HG02852 (cell line): ENCODE data around the gene SPAST.
A peak's percentile ranks its signal among the peaks of the same experiment; 100 is the strongest.
"Not testable (repeated sequence)": the region's sequence is repeated elsewhere in the genome, so short reads cannot be mapped to it uniquely, and the experiment has no call there.

Experiments used
- ATAC-seq: cut with Tn5 transposase; IDR thresholded peaks from one replicate; pipeline ENCODE4 v1.9.1; 2021; ENCODE audit warnings: mild to moderate bottlenecking, moderate library complexity; ENCODE audit not compliant: unreplicated experiment

Gene SPAST

GRCh38 chr2:32063310-32064020, at the start of gene SPAST:
SPAST (plus strand) TSS chr2:32063556; CDS start chr2:32063832, 276 bp downstream.
- peak; percentile 94 for ATAC-seq

- ATAC-seq: not testable (repeated sequence)
Measured at GRCh38 chr2:32018789-32019482, 44.4 kb upstream of the SPAST start.

DNA sequence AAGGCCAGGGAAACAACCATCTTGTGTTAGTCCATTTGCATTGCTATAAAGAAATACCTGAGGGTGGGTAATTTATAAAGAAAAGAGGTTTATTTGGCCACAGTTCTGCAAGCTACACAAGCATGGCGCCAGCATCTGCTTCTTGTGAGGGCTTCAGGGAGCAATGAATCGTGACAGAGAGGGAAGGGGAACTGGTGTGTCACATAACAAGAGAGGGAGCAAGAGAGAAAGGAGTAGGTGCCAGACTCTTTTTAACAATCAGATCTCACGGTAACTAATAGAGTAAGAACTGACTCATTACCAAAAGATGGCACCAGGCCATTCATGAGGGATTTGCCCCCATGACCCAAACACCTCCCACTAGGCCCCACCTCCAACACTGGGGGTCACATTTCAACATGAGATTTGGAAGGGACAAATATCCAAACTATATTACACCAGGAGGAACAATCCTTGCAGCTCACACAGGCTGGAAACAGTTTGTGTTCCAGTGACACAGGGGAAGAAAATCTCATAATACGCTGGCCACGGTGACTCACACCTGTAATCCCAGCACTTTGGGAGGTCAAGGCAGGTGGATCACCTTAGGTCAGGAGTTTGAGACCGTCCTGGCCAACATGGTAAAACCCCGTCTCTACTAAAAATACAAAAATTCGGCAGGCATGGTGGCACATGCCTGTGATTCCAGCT, 29.0 kb upstream of the SPAST start:
- ATAC-seq: not testable (repeated sequence)

- ATAC-seq: peak; percentile 81
Measured at GRCh38 chr2:32039447-32040219, 23.7 kb upstream of the SPAST start, which contains the start of gene DPY30. DPY30 (minus strand) TSS chr2:32039805; CDS start chr2:32039456, 349 bp downstream.

DNA sequence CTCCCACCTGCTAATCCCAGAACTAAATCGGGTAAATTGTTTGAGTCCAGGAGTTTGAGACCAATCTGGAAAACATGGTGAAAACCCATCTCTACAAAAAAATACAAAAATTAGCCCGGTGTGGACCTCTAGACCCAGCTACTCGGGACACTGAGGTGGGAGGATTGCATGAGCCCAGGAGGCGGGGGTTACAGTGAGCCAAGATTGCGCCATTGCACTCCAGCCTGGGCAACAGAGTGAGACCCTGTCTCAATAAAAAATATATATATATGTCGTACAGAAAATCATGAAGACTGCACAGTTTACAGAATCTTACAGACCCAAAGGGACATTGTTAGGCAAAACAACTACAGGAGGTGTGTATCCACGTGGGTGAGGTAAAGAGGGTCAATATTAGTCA, 19.8 kb upstream of the SPAST start:
- ATAC-seq: no peak

DNA sequence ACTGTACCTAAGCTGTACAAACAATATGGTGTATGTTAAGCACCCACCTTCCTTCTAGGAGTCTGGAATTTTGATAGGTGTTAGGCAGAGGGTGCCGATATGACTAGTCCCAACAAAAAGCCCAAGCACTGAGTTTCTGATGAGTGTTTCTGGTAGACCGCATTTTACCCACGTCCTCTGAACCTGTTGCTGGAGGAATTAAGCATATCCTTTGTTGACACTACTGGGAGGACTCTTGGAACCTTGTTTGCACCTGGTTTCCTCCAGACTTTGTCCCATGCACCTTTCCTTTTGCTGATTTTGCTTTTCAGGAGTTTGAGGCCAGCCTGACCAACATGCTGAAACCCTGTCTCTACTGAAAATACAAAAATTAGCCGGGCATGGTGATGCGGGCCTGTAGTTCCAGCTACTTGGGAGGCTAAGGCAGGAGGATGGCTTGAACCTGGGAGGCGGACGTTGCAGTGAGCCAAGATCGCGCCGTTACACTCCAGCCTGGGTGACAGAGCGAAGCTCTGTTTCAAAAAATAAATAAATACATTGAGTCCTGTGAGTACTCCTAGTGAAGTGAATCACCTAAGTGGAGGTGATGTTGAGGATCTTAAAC, 11.4 kb upstream of the SPAST start:
- no peak for ATAC-seq

DNA sequence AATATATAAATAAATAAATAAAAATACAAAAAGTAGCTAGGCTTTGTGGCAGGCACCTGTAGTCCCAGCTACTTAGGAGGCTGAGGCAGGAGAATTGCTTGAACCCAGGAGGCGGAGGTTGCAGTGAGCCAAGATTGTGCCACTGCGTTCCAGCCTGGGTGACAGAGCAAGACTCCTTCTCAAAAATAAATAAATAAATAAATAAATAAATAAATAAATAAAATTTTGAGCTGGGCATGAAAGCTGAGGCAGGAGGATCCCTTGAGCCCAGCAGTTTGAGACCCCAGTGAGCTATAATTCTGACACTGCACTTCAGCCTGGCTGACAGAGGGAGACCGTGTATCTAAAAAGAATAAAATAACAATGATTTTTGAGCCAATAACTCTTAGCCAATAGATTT, 8.8 kb upstream of the SPAST start:
- ATAC-seq: not testable (repeated sequence)

- no peak for ATAC-seq
Measured at GRCh38 chr2:32058130-32058529, 5.2 kb upstream of the SPAST start.

DNA sequence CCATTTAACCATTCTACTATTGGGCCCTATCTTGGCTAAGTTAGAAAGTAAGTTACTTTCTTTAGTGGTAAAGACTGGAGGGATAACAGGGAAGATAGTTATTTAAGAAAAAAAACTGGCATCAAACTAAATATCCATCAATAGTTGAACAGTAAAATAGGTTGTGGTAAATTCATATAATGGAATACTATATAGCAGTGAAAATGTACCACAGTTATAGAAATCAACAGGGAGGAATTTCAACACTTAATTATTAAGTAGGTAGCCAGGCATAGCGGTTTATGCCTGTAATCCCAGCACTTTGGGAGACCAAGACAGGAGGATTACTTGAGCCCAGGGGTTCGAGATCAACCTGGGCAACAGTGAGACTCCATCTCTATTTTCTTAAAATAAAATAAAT, 3.1 kb upstream of the SPAST start:
- no peak for ATAC-seq

GRCh38 chr2:32061430-32061829, 1.9 kb upstream of the SPAST start:
- ATAC-seq: no peak

- ATAC-seq: no peak
Measured at GRCh38 chr2:32061973-32062861, 1.1 kb upstream of the SPAST start.

- ATAC-seq: no peak
Measured at GRCh38 chr2:32064021-32064601, 755 bp downstream of the SPAST start.

GRCh38 chr2:32064713-32065112, 1.4 kb downstream of the SPAST start:
- no peak for ATAC-seq

GRCh38 chr2:32067549-32067948, 4.2 kb downstream of the SPAST start:
- ATAC-seq: no peak

DNA sequence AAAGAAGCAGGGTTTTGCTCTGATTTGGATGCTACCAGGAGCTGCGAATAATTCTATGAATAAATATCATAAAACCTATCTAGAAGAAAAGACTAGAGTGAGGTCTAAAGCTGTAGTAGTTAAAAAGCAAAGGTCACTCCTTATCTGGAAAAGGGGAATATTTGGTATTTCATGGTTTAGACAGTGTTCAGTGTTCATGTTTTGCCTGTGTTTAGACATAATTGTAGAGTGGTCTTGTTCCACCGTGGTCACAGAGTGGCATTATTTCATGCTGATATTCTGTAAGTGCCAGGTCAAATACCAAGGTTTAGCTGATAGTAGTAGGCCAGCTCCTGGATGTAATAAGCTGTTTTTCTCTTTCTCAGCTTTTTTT, 10.8 kb downstream of the SPAST start:
- ATAC-seq: no peak

DNA sequence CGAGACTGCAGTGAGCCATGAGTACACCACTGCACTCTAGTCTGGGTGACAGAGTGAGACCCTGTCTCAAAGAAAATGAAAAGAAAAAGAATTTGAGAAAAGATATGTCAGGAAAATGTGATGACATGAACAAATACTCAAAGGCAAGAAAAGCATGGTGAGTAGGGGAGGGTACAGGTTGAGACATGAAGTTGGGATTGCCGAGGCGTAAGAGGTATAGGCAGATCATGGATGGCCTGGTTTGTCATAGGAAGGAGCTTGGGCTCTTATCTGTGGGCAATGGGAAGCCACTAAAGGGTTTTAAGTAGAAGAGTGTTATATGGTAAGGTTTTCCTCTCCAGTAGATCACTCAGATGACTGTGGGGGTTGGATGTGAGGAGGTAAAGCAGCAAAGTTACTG, 32.3 kb downstream of the SPAST start:
- no peak for ATAC-seq

DNA sequence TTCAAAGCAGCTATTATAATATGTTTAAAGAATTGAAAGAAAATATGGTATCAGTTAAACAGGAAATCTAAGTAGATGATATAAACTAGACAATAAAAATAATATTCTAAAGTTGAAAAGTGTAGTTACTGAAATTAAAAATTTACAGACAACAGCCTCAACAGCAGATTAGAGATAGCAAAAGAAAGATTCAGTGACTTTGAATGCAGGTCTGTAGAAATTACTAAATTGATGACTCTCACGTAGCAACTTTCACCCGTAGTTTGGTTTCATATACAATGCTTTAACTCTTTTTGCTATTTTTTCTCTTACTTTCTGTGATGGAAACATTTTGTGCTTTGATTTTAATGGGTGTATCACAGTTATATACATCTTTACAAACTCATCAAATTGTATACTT, 44.8 kb downstream of the SPAST start:
- ATAC-seq: no peak

DNA sequence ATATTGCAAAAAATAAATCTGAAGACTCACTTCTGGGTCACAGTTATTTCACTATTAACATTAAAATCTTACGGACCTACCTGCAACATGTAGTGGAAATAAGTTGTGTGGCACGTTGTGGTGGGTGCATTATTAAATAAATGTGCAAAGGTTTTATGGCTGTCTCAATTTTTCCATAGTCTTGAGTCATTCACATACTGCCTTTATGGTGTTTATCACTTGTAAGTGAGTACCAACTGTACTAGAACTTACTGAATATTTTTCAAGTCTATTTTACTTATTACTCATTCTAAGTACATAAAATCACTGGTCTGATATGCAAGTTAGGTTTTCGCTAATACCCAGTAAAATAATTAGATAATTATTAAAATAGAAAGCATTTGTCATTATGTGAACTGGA, 54.7 kb downstream of the SPAST start:
- ATAC-seq: no peak

- ATAC-seq: no peak
Measured at GRCh38 chr2:32119161-32119560, 55.8 kb downstream of the SPAST start.
